Testis (tissue), 3 donors: ENCODE results near the gene PTPRT. TPM values are rescaled to one million over a fixed set of nuclear protein-coding genes. Genes with fewer than 3 reads are reported as not detected.
"Not testable (repeated sequence)": the region's sequence is repeated elsewhere in the genome, so short reads cannot be mapped to it uniquely, and the experiment has no call there.

ENCODE experiments used
- DNase-seq: peaks from one replicate; pipeline ENCODE4 v3.0.0-alpha.2; 2019
- H3K27ac ChIP-seq, 2 donors: fragments of 200-600 bp; sonication (generic); one replicate each; pipeline ENCODE4 v1.5.1; 2019
- H3K27me3 ChIP-seq: fragments of 200-600 bp; sonication (generic); one replicate; pipeline ENCODE4 v1.5.1; 2019
- H3K36me3 ChIP-seq: fragments of 200-600 bp; sonication (generic); one replicate; pipeline ENCODE4 v1.5.1; 2017; ENCODE audit warnings: low read depth; ENCODE audit errors: missing control alignments
- H3K4me1 ChIP-seq: fragments of 200-600 bp; sonication (generic); one replicate; pipeline ENCODE4 v1.5.1; 2019
- H3K4me3 ChIP-seq, 2 donors: fragments of 200-600 bp; sonication (generic); one replicate each; pipeline ENCODE4 v1.5.1; 2017 to 2019
- H3K9me3 ChIP-seq: fragments of 200-600 bp; sonication (generic); one replicate; pipeline ENCODE4 v1.5.1; 2017
- POLR2A ChIP-seq: fragments of 450-650 bp; IDR thresholded peaks from one replicate; pipeline ENCODE4 v1.6.1; 2017; ENCODE audit warnings: antibody characterized with exemption, mild to moderate bottlenecking, moderate library complexity
- WGBS, 2 donors: methylation state at CpG; one replicate each; pipeline ENCODE4 v1.1.5; 2018; 5-methylcytosine and 5-hydroxymethylcytosine counted together
- intact Hi-C: fragments of 100-400 bp; cut with DNase I; formaldehyde crosslinking; loops from one replicate; pipeline ENCODE4 v1.15.1; 2023; ENCODE audit warnings: low total_unique reads
- polyA plus RNA-seq: library from polyadenylated mRNA; stranded (reverse); fragments of 350-450 nt; fragmentation: Illumina TruSeq; extraction: RNeasy Lipid Tissue Mini Kit (QIAGEN cat#74804); gene quantifications from one replicate; pipeline ENCODE4 v1.2.3, GENCODE V29; 2014; ENCODE audit warnings: low read depth, low replicate concordance; ENCODE audit not compliant: insufficient read depth
- total RNA-seq, 2 donors: library from RNA; depleted of rRNA; stranded (reverse); fragments of >200 nt; gene quantifications; one replicate each; pipeline ENCODE4 v1.2.3, GENCODE V29; 2016
- TF ChIP-seq, protein P1 (sequence below), 3 experiments: fragments of 450-650 bp in 2 of 3; fragments of 200-600 bp in 1 of 3; sonication (generic) in 1 of 3; IDR thresholded peaks; one replicate each; pipeline ENCODE4 v1.5.1; 2016 to 2019; ENCODE audit warnings: antibody characterized with exemption in 3 of 3, mild to moderate bottlenecking in 2 of 3, moderate library complexity in 1 of 3

The PTPRT gene
- total and polyA plus RNA-seq, 3 donors from 2014 or later: 2.3 to 2.5 (median 2.3) TPM

DNA sequence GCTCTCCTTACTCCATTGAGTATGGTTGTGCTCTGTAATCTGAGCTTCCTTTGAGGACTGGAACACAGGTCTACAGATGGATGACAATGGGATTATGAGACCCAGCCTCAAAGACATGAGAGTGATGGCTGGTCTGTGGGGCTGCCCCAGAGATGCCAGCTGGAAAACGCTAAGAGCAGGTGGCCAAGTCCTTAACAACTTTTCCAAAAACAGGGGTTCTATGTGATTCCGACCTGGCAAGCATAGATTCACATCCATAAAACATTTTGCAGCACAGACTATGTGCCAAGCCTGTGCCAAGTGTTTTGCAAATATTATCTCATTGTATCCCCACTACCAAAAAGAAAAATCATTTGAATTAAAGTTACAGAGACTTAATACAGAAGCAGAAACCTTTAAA lies 270.4 kb downstream of the PTPRT start:
- Histone ChIP-seq H3K27ac (no peak overlapping the region), H3K36me3 (no peaks in the 10 kb centered on the region), H3K27me3 (no peaks in the 10 kb centered on the region), H3K4me3 (no peak overlapping the region), H3K9me3 (no peaks in the 10 kb centered on the region), H3K4me1 (no peaks in the 10 kb centered on the region)
- intact Hi-C loops: no loop called here
- DNase-seq: no peak
- 86 to 92% methylated on average over 2 of the region's 2 CpGs for WGBS, 2 donors
- TF ChIP-seq, protein P1, sequence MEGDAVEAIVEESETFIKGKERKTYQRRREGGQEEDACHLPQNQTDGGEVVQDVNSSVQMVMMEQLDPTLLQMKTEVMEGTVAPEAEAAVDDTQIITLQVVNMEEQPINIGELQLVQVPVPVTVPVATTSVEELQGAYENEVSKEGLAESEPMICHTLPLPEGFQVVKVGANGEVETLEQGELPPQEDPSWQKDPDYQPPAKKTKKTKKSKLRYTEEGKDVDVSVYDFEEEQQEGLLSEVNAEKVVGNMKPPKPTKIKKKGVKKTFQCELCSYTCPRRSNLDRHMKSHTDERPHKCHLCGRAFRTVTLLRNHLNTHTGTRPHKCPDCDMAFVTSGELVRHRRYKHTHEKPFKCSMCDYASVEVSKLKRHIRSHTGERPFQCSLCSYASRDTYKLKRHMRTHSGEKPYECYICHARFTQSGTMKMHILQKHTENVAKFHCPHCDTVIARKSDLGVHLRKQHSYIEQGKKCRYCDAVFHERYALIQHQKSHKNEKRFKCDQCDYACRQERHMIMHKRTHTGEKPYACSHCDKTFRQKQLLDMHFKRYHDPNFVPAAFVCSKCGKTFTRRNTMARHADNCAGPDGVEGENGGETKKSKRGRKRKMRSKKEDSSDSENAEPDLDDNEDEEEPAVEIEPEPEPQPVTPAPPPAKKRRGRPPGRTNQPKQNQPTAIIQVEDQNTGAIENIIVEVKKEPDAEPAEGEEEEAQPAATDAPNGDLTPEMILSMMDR (IDR thresholded peaks at IDR 0.05): no peak
- TF ChIP-seq POLR2A: no peak

DNA sequence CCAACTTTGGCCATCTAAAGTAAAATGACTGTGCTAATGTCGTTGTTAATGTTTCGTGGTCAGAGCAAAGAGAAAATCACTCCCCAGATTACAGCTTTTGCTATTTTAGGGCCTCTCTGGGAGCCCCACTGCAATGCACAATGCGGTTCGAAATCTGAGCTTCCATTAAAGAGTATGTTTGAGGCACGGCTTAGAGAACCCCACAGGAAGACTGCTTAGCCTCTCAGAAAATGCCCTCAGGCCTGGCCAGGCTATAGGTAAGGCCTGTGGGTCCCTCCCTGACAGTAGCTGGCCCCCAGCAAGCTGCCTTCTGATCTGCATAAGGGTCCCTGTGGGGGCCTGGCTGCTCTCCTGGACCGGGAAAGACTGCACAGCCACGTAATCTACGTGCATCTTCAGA lies 274.6 kb downstream of the PTPRT start:
- no peak for DNase-seq
- no peaks in the 10 kb centered on the region for H3K9me3 ChIP-seq
- WGBS, 2 donors: 83 to 87% methylated on average over 8 of the region's 8 CpGs
- no peak overlapping the region for H3K27ac ChIP-seq
- H3K27me3 ChIP-seq: no peaks in the 10 kb centered on the region
- H3K4me3 ChIP-seq: no peak overlapping the region
- no peaks in the 10 kb centered on the region for H3K36me3 ChIP-seq
- TF ChIP-seq, protein P1 (IDR thresholded peaks at IDR 0.05): no peak
- TF ChIP-seq POLR2A: no peak
- intact Hi-C loops: no loop called here
- no peaks in the 10 kb centered on the region for H3K4me1 ChIP-seq

DNA sequence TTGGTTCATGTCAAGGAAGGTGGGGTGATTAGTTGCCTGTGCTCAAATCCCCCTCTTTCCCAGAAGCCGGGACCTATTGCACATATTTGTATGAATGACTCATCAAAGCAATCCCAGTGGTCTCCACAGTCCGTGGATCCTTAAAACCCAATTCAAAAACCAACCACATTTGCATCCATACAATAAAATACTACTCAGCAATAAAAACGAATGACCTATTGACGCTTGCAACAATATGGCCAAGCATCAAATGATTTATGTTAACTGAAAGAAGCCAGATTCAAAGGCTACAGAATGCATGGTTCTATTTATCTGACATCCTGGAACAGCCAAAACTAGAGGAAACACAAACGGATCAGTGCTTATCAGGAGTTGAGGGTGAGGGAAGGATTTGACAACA lies 275.4 kb downstream of the PTPRT start:
- TF ChIP-seq, protein P1 (IDR thresholded peaks at IDR 0.05): no peak
- no peak for TF ChIP-seq POLR2A
- no peak for DNase-seq
- WGBS, 2 donors: 68 to 83% methylated on average over 5 of the region's 5 CpGs
- intact Hi-C loops: no loop called here
- H3K27ac ChIP-seq: no peak overlapping the region
- H3K27me3 ChIP-seq: no peaks in the 10 kb centered on the region
- no peak overlapping the region for H3K4me3 ChIP-seq
- H3K4me1 ChIP-seq: no peaks in the 10 kb centered on the region
- H3K9me3 ChIP-seq: no peaks in the 10 kb centered on the region
- no peaks in the 10 kb centered on the region for H3K36me3 ChIP-seq

DNA sequence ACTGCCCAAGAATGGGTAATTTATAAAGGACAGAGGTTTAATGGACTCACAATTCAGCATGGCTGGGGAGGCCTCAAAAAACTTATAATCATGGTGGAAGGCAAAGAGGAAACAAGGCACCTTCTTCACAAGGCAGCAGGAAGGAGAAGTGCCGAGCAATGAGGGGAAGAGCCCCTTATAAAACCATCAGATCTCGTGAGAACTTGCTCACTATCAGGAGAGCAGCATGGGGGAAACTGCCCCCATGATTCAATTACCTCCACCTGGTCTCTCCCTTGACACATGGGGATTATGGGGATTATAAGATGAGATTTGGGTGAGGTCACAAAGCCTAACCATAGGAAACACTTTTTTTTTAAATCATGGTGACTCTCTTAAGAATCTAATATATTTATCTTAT lies 278.9 kb downstream of the PTPRT start:
- H3K27me3 ChIP-seq, H3K4me1 ChIP-seq, H3K27ac ChIP-seq, H3K9me3 ChIP-seq, intact Hi-C loops, DNase-seq, H3K4me3 ChIP-seq, H3K36me3 ChIP-seq: not testable (repeated sequence)
- 70 to 82% methylated on average over 2 of the region's 2 CpGs for WGBS, 2 donors

DNA sequence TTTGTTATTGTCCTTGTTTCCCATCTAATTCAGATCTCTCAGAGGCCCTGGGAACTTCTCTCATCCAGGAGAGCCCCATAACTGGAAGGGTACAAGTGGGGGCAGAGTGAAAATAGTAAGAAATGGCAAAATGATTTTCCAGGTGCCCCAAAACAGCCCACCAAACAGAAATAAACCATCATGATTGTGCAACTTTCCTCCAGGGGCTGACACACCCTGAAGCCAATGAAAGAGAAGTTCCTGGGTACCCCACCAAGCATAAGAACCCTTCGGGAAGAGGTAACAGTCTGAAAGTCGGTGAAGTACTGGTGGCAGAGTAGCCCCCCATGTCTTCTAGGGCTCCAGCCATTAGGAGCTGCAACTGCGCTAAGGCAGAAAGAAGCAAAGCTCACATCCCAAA lies 282.0 kb downstream of the PTPRT start:
- intact Hi-C loops: no loop called here
- H3K9me3 ChIP-seq: no peaks in the 10 kb centered on the region

More for the DNA sequence above, 282.0 kb downstream of the PTPRT start:
- H3K36me3 ChIP-seq: no peaks in the 10 kb centered on the region
- H3K4me1 ChIP-seq: no peaks in the 10 kb centered on the region
- H3K27me3 ChIP-seq: no peaks in the 10 kb centered on the region
- no peak for TF ChIP-seq POLR2A
- TF ChIP-seq, protein P1 (IDR thresholded peaks at IDR 0.05): no peak
- H3K27ac ChIP-seq: no peak overlapping the region
- 93 to 96% methylated on average over 3 of the region's 3 CpGs for WGBS, 2 donors
- H3K4me3 ChIP-seq: no peak overlapping the region
- no peak for DNase-seq
